GM18502 (cell line): Measurements from ENCODE around the gene MALSU1.

Experiments used
- ATAC-seq: cut with Tn5 transposase; IDR thresholded peaks from one replicate; pipeline ENCODE4 v1.9.1; 2021; ENCODE audit warnings: mild to moderate bottlenecking; ENCODE audit not compliant: unreplicated experiment, poor library complexity

MALSU1 gene

GRCh38 chr7:23298885-23299769, at the start of gene MALSU1:
Gene MALSU1 (plus strand): TSS chr7:23299339. CDS start chr7:23299353, 14 bp downstream.
- peak; percentile 99 for ATAC-seq

GRCh38 chr7:23249486-23249885, 49.7 kb upstream of the MALSU1 start:
- ATAC-seq, result no peak

- no peak for ATAC-seq
Observed at GRCh38 chr7:23254051-23254681, 45.0 kb upstream of the MALSU1 start.

GRCh38 chr7:23256731-23257130, 42.4 kb upstream of the MALSU1 start:
- ATAC-seq, result no peak

- no peak for ATAC-seq
Observed at GRCh38 chr7:23260371-23260770, 38.8 kb upstream of the MALSU1 start.

- ATAC-seq, result peak; percentile 71
Observed at GRCh38 chr7:23261843-23262452, 37.2 kb upstream of the MALSU1 start.

GRCh38 chr7:23264916-23265458, 34.2 kb upstream of the MALSU1 start:
- ATAC-seq, result peak; percentile 79

- ATAC-seq, result no peak
Observed at GRCh38 chr7:23266918-23267317, 32.2 kb upstream of the MALSU1 start.

GRCh38 chr7:23267357-23267756, 31.8 kb upstream of the MALSU1 start:
- no peak for ATAC-seq

- ATAC-seq, result no peak
Observed at GRCh38 chr7:23268167-23268566, 31.0 kb upstream of the MALSU1 start.

- no peak for ATAC-seq
Observed at GRCh38 chr7:23268746-23269145, 30.4 kb upstream of the MALSU1 start.

- ATAC-seq, result no peak
Observed at GRCh38 chr7:23272275-23272674, 26.9 kb upstream of the MALSU1 start.

GRCh38 chr7:23273141-23273599, 26.0 kb upstream of the MALSU1 start:
- ATAC-seq, result peak; percentile 98

GRCh38 chr7:23275912-23276311, 23.2 kb upstream of the MALSU1 start:
- no peak for ATAC-seq

- no peak for ATAC-seq
Observed at GRCh38 chr7:23276376-23276775, 22.8 kb upstream of the MALSU1 start.

GRCh38 chr7:23276947-23277346, 22.2 kb upstream of the MALSU1 start:
- ATAC-seq, result no peak

- no peak for ATAC-seq
Observed at GRCh38 chr7:23277359-23277989, 21.7 kb upstream of the MALSU1 start.

GRCh38 chr7:23279819-23280525, 19.2 kb upstream of the MALSU1 start:
- ATAC-seq, result no peak

GRCh38 chr7:23283086-23283485, 16.1 kb upstream of the MALSU1 start:
- ATAC-seq, result no peak

GRCh38 chr7:23284871-23285270, 14.3 kb upstream of the MALSU1 start:
- no peak for ATAC-seq
